NCI-H345 treated with DMSO at 0.1 percent for 48 hours (cell line): ENCODE data around the gene PHTF2.
"Not testable (repeated sequence)": the region's sequence is repeated elsewhere in the genome, so short reads cannot be mapped to it uniquely, and the experiment has no call there.

Experiments used
- DNase-seq: peaks from one replicate; lab custom pipeline; 2025; ENCODE audit not compliant: unreplicated experiment; lab: John Stamatoyannopoulos, UW

Gene PHTF2

DNA sequence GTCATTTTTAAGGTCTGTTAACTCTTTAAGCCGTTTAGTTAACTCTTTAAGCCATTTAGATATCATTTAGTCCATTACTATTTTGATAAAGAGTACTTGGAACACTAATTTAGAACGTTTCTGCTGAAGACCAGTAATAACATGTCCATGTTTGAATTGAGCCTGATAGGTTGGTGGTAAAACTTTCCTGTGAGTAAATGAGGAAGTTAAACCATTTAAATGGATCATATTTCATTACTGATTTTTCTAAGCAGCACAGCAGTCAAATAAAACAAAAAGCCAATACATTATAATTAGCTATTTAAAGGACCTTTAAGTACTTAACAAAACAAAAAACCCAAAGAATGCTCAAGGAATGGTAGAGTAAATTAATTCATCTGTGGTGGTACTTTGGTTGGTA, 29.4 kb downstream of the PHTF2 start:
- no peak for DNase-seq

DNA sequence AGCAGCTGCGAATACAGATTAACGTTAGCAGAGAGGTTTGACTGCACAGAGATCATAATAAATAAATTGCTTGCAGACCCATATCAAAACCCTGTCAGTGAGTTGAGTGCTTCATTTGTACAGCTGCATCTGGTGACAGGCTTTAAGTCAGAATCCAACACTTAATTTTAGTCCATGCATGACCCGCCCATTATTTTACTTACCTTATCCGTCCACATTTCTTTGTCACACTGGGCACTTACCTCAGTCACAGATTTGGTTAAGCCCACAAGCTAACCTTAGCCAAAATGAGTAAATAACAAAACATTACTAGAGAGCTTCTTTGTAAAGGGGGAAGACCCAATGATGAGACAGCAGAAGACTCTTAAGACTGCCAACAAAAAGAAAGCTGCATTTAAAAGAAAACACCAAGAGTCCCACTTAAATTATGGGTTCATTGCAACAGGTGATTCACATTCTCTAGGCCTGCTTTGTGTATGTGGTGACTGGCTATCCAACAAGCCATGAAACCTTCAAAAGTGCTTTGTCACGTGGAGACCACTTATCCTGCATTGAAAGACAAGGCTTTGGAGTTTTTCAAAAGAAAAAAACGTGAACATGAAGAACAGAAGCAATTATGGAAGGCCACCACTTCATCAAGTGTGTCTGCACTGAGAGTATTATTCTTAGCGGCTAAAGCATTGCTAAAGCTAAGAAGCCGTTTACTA, 32.2 kb downstream of the PHTF2 start:
- DNase-seq: peak; percentile 83

DNA sequence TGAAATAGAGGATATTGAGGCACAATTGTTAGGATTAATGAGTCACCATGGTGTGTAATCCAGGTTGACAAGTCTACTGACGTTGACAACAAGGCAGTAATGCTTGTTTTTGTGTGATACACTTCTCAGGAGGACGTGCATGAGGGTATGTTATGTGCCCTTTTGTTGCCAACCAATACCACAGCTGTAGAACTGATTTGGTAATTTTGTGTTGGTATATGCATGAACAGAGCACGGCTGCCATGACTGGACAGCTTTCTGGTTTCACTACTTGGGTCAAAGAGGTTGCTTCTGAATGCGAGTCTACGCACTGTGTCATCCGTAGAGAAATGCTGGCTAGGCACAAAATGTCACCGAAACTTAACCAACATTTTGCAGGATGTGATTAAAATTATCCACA, 32.9 kb downstream of the PHTF2 start:
- DNase-seq: no peak

DNA sequence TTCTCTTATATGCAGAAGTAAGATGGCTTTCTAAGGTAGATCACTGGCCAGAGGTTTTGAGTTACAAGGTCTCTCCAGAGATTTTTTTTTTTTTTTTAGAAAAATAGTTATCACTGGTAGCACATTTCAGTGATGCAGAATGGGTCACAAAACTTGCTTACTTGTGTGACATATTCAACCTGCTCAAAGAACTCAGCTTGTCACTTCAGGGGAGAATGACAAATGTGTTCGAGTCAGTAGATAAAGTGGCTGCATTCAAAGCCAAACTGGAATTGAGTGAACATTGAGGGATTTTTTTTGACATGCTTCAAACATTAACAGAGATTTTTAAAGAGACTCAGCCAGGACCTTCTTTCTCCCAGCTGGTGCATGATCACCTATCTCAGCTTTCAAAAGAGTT, 33.4 kb downstream of the PHTF2 start:
- no peak for DNase-seq

DNA sequence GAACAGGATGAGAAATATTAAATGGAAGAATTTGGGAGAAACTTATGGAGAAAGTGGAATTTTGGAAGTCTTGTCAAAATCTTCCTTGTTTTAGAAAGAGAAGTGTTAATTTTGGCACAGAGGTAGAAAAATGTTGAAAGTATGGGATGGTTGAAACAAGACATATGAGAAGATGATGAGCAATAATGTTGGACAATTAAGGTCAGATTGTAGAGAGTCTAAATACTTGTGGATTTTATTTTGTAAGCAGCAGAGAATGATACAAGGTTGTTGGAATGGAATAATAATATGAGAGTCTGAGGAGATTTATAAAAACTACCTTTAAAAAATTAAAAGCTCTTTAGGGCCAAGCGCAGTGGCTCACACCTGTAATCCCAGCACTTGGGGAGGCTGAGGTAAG, 34.6 kb downstream of the PHTF2 start:
- no peak for DNase-seq

DNA sequence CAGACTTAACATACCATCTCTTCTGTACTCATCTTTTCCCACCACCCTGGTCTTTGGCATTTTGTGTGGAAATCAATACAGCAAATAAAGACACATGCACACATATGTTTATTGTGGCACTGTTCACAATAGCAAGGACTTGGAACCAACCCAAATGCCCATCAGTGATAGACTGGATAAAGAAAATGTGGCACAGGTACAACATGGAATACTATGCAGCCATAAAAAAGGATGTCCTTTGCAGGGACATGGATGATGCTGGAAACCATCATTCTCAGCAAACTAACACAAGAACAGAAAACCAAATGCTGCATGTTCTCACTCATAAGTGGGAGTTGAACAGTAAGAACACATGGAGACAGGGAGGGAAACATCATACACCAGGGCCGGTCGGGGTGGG, 37.9 kb downstream of the PHTF2 start:
- not testable (repeated sequence) for DNase-seq

DNA sequence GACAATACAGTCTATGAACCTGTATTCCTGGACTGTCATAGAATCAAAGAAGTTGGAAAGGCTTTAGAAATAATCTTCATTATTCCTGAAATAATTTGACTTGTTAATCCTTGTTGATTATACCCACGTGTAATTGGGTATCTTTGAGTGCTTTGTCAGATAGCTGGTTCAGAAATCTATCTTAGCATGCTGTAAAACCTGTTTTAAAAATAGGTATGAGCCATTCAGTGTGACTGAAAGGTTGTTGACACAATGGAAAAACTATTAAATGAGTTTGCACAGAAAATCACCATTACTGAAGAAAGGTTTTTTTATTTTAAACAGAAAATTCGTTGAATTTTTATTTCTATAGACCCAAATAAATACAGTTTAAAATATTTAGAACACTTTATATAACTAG, 38.7 kb downstream of the PHTF2 start:
- DNase-seq: no peak

DNA sequence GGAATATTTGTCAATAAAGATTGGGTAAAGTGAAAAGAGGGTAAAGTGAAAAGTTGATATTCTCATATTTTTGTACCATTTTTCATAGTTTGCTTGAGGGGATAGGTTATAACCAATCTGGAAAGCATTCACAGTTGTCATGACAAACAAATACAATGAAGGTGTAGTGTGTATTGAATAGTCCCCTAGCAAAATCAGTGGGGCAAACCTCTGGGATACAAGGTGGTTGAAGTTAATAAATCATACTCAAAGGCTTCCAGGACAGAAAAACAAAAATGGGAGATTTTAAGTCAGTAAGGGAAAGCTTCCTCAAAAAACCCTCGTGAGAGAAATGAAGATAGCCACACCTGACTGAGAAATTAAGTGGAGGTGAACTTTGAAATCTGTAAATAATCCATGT, 39.4 kb downstream of the PHTF2 start:
- DNase-seq: no peak

DNA sequence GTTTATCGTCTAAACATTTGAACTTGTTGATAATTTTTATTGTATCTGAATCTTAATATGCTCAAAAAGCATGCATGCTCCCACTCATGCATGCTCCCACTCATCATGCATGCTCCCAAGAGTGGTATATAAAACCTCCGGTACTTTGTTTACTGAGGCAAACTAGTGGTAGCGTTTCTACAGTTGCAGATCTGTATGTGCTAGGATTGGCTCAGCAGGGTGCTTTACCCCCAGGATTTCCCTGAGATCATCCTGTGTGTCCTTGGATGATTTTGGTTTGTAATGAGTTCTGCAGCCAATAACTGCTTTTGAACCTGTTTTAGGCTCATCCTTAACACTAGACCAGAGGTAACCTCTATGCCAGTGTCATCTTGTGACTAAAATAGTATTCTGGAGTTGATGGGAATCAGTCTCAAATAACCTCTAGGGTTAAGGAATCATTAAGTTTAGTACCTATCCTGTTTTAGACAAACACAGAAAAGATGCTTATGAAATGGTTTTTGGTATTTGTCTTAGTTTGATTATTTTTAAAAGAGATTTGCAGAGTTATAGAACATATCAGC, 40.4 kb downstream of the PHTF2 start:
- DNase-seq: no peak

DNA sequence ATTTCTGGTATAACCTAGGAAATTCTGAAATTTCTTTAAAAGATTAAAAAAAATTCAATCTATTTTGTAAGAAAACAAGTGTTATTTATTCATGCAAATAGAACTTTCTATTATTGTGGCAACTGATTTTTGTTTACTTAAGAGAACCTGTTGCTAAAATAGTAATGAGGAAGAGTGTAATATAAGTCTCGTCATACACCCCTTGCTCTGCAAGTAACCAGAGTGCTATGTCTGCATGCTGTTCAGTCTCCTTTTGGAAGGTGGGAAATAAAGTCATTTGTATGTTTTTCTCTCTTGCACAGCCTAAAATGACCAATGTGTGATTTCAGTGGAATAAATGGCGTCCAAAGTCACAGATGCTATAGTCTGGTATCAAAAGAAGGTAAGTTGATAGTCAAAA, 41.3 kb downstream of the PHTF2 start:
- no peak for DNase-seq

DNA sequence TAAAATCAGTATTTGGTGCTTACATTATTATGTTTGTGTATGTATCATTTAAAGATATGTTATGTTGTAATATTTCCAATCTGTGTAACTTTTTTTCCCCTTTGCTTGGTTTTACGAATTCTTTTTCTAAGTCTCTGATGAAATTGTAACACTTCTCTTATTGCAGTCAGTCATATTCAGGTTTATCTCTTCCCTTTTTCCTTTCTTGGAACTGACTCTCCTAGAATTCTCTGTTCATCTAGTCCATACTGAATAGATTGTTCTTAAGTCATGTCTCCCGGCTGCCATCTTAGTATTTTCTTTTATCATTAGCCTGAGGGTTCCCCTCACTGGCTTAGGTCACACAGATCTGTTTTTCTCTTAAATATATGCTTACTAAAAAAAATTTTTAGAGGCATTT, 44.6 kb downstream of the PHTF2 start:
- DNase-seq: no peak

DNA sequence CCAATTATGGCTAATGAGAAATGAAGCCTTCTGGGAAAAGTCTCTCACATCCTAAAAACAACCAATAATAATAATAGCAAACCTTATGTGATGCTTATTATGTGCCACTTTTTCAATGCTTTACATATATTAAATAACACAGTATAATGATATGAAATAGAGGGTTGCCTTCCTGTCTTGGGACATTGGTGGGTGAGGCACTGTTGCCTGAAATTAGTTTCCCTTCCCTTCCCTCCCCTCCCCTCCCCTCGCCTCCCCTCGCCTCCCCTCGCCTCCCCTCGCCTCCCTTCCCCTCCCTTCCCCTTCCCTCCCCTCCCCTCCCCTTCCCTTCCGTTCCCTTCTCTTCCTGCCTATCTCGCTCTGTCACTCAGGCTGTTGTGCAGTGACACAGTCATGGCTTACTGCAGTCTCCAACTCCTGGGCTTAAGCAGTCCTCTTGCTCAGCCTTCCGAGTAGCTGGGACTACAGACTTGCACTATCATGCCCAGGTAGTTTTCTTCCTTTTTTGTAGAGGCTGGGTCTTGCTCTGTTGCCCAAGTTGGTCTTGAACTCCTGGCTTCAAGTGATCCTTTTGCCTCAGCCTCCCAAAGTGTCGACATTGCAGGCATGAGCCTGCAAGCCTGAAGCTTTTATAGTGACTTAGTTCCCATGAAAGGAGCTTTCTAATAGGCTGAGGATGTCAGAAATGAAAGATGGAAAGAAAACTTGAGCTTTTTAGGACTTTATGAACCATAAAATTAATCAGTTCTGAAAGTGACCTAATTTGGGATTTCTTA, 47.9 kb downstream of the PHTF2 start:
- no peak for DNase-seq

DNA sequence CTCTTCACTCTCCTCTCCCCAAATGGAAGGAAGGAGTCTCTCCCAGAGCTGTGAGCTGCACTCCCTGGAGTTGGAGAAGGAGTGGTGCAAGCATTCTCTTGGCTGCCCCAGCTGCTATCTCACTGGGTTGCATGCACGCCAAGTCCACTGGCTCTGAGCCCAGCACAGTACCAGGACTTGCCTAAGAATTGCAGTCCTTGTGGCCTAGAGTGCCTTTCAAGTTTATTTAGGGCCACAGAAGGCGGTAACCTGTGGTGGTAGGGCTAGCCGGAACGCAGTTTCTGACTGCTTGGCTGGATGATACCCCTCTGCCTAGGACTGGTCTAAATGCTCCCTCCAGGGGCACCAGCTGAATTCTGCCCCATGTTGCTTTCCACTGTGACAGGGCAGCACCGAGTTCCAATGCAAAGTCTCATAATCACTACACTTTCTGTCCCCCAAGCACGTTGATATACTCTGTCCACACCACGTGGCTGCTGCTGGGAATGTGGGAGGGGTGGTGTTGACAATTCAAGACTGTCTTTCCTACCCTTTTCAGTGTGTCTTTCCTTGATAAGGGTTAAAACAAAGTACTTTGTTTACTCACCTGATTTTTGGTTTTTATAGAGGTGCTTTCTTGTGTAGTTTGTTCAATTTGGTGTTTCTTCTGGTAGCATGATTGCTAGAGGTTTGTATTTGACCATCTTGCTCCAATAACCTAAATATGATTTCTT, 57.0 kb downstream of the PHTF2 start:
- no peak for DNase-seq

DNA sequence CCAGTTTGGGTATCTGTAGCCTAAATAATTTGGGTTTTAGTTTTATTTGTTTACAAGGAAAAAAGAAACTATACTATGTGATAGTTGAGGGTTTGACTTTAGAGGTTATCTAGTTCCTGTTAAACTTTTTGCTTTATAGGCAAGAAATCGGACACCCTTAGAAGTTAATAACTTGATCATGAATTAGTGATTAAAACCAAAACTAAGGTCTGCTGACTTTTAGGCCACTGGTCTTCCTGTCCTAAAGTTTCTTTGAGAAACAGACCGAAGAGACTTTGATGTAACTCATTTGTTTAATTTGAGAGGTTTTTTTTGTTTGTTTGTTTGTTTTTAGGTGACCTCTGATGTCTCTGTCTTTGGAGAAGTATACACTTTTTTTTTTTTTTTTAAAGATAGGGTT, 59.7 kb downstream of the PHTF2 start:
- no peak for DNase-seq

DNA sequence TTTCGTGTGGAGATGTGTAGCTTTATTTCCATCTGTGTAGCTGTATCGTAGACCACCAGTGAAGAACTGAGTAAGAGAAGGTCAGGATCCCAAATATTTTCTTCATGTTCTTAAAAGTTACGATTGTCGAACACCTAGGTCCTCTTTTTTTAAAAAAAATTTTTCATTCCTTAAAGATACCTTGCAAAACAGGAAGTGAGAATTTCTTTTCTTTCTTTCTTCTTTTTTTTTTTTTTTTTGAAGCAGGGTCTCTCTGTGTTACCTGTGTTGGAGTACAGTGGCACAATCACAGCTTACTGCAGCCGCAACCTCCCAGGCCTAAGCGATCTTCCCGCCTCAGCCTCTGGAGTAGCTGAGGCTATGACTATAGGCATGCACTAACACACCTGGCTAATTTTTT, 60.8 kb downstream of the PHTF2 start:
- no peak for DNase-seq

DNA sequence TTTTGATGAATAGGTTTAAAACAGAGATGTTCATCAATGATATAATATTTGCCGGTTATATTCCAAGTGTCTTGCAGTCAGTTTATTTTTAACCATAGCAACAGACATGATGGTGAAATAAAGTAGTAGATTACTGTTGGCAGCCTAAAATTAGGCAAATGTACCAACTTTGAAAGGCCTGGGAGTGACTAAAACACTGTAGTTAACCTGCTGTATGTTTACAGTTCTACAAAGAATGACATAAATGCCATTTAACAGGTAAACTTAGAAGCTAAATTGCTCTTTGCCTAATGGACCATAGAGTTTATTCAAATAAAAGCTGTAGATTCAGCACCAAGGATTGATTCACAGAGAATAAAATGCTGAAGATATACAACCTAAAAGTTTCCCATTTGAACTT, 64.1 kb downstream of the PHTF2 start:
- DNase-seq: no peak

DNA sequence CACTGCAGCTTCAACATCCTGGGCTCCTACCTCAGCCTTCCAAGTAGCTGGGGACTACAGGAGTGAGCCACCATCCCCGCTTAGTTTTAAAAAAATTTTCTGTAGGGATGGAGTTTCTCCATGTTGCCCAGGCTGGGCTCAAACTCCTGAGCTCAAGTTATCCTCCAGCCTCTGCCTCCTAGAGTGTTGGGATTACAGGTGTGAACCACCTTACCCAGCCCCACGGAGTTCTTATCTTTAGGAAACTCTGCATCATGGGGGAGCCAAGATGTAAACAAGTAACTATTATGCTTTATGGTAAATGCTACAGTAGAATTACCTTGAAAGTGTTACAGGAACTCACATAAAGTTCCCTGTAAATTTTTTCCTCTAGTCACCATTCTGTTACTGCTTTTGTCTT, 65.3 kb downstream of the PHTF2 start:
- no peak for DNase-seq

DNA sequence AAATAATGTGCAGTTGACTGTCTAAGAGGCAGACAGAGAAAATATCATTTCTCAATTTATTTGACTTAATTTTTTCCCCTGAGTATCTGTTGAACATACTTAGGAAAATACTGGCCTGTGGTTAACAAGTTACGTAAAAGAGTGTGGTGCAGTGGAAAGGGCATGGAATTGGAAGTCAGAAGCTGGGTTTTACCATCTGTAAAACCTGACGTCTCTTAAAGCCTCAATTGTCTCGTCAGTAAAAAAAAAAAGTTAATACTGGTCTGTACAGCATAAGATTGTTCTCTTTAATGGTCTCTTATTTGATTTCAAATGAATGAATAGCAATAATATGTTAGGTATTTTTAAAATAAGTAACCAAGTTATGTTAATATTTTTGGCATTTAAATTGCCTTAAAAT, 67.8 kb downstream of the PHTF2 start:
- no peak for DNase-seq

DNA sequence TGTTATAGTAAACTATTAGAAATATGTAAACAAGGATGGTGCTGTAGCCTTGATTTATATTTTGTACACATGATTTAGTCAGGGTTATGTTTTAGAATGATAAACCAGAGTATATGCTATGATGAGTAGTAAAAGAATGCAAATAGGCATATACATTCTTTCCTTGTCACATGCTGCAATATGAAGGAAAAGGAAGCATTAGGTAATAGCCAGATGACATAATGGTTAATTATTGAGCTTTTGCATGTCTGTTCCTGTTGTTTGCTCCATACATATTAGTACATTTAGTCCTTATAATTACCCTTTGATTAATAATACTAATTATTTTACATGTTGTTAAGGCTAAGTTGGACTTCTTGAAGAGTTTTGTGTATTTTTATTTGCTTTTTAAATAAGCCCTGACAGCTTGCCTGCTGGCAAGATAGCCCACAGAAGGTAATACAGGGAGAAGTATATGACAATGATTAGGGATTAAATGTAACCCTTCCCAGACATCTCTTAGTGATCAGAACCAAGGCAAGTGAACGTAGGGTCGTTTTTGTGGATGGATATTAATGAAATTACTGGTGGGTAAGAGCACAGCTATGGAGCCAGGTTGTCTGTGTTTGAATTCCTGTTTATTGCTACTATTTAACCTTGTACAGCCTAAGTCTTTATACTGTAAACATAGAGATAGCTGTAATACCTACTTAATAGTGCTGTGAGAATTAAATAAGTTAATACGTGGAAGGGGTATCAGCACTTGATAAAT, 68.4 kb downstream of the PHTF2 start:
- DNase-seq: no peak

DNA sequence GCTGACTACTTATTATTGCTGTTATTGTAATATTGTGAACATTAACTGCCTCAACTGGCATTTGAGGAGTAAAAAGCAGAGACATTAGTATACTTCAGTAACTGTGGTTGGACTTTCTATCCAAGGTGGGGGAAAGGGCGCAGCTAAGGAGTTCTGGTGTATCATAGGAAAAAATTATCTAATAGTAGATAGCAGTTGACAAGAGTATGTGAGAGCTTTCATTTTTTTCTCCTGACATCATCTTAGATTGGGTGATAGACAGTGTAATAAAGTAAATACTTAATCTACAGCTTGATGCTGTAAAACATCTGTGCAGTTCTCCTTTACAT, 68.9 kb downstream of the PHTF2 start:
- no peak for DNase-seq

DNA sequence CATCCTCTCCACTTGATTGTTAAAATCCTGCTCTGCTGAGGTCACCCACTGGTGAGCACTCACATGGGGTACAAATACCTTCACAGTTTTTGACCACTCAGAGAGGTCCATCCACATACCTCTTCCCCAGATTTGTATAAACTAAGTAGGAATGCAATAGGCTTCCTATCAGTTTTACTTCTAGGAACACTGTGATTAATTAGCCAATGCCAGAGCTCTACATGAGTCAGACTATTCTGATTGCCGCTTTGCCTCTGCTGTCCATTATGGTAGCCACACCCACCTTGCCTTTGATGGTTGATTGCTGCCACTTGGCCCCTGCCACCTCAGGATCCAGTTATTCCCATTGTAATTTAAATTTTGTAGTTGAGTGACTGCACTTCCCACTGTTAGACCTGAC, 73.7 kb downstream of the PHTF2 start:
- not testable (repeated sequence) for DNase-seq
